IMR-90 (cell line): ENCODE results near the gene DDX24. TPM values are rescaled to one million over a fixed set of nuclear protein-coding genes. Genes with fewer than 3 reads are reported as not detected.

Source experiments
- ATAC-seq: fragments of 200-7000 bp; cut with Tn5 transposase; 2 replicates; pipeline ENCODE4 v1.9.1; 2020; ENCODE audit warnings: low read depth, mild to moderate bottlenecking, moderate library complexity
- BruUV-seq: library from RNA; stranded (reverse); fragments of 400-500 nt; replicated peaks from 2 replicates; lab custom pipeline; 2021; lab: Mats Ljungman, UMichigan
- CTCF ChIA-PET: fragments of 300-600 bp; formaldehyde crosslinking; extraction: SDS; loops from one replicate; lab custom pipeline; 2021; ENCODE audit warnings: antibody characterized with exemption; lab: Yijun Ruan, JAX
- POLR2A ChIA-PET: fragments of 300-600 bp; sonication (Branson Sonifier 250); formaldehyde crosslinking; loops from one replicate; lab custom pipeline; 2022; ENCODE audit warnings: antibody characterized with exemption; ENCODE audit not compliant: unreplicated experiment; lab: Charles Lee
- DNase-seq: peaks from one replicate; pipeline ENCODE4 v3.0.0; 2013
- H2AFZ ChIP-seq: replicated peaks from 2 replicates; pipeline ENCODE3; 2013; ENCODE audit warnings: low read length, mild to moderate bottlenecking; ENCODE audit not compliant: poor library complexity
- H2AK5ac ChIP-seq: 2 replicates; pipeline ENCODE4 v1.6.1; 2013; ENCODE audit warnings: low read depth, low read length, inconsistent platforms
- H2AK9ac ChIP-seq: replicated peaks from 2 replicates; pipeline ENCODE3; 2013; ENCODE audit warnings: mild to moderate bottlenecking, low read depth, low read length, moderate library complexity; ENCODE audit not compliant: poor library complexity
- H2BK120ac ChIP-seq: 2 replicates; pipeline ENCODE4 v1.6.1; 2013; ENCODE audit warnings: low read depth, low read length, inconsistent platforms
- H2BK15ac ChIP-seq: 3 replicates; pipeline ENCODE4 v1.6.1; 2013; ENCODE audit warnings: low read depth, low read length, inconsistent platforms
- H2BK20ac ChIP-seq: 2 replicates; pipeline ENCODE4 v1.6.1; 2013; ENCODE audit warnings: low read depth, mild to moderate bottlenecking, inconsistent platforms, low read length, moderate library complexity
- H2BK5ac ChIP-seq: 2 replicates; pipeline ENCODE4 v1.6.1; 2013; ENCODE audit warnings: mild to moderate bottlenecking, low read depth, low read length, inconsistent platforms; ENCODE audit not compliant: poor library complexity, severe bottlenecking
- H3K14ac ChIP-seq: replicated peaks from 2 replicates; pipeline ENCODE4 v1.6.1; 2013; ENCODE audit warnings: low read depth, low read length, inconsistent platforms
- H3K18ac ChIP-seq: 2 replicates; pipeline ENCODE4 v1.6.1; 2013; ENCODE audit warnings: low read depth, low read length, control low read depth
- H3K23ac ChIP-seq: 2 replicates; pipeline ENCODE4 v1.6.1; 2013; ENCODE audit warnings: low read depth, low read length, inconsistent platforms
- H3K27ac ChIP-seq: 2 replicates; pipeline ENCODE4 v1.5.1; 2013; ENCODE audit warnings: mild to moderate bottlenecking, control low read depth, low read length; ENCODE audit not compliant: insufficient read depth
- H3K27me3 ChIP-seq: 2 replicates; pipeline ENCODE4 v1.6.1; 2013; ENCODE audit warnings: low read length; ENCODE audit not compliant: control insufficient read depth, insufficient read depth
- H3K36me3 ChIP-seq: 2 replicates; pipeline ENCODE4 v1.6.1; 2013; ENCODE audit warnings: low read length, mixed read lengths; ENCODE audit not compliant: control insufficient read depth, insufficient read depth
- H3K4ac ChIP-seq: 2 replicates; pipeline ENCODE4 v1.6.1; 2013; ENCODE audit warnings: low read depth, low read length, inconsistent platforms
- H3K4me1 ChIP-seq: 2 replicates; pipeline ENCODE4 v1.6.1; 2013; ENCODE audit warnings: low read length, mixed read lengths; ENCODE audit not compliant: control insufficient read depth, insufficient read depth
- H3K4me2 ChIP-seq: 2 replicates; pipeline ENCODE4 v1.6.1; 2013; ENCODE audit warnings: low read depth, mild to moderate bottlenecking, control low read depth, low read length, moderate library complexity
- H3K4me3 ChIP-seq: 2 replicates; pipeline ENCODE4 v1.5.1; 2013; ENCODE audit warnings: low read depth, mild to moderate bottlenecking, control low read depth, low read length, moderate library complexity; ENCODE audit not compliant: insufficient read depth
- H3K56ac ChIP-seq: 2 replicates; pipeline ENCODE4 v1.6.1; 2013; ENCODE audit warnings: low read length, inconsistent platforms; ENCODE audit not compliant: insufficient read depth; ENCODE audit errors: extremely low read depth
- H3K79me1 ChIP-seq, 2 experiments: 2 replicates each; pipeline ENCODE4 v1.6.1; 2013; ENCODE audit warnings: low read length in 2 of 2, inconsistent platforms in 1 of 2, low read depth in 1 of 2
- H3K9ac ChIP-seq: 2 replicates; pipeline ENCODE4 v1.6.1; 2013; ENCODE audit warnings: low read depth, low read length, control low read depth
- H3K9me1 ChIP-seq: 2 replicates; pipeline ENCODE4 v1.6.1; 2013; ENCODE audit warnings: low read length, inconsistent platforms; ENCODE audit not compliant: insufficient read depth
- H3K9me3 ChIP-seq: 2 replicates; pipeline ENCODE4 v1.6.1; 2013; ENCODE audit warnings: low read length; ENCODE audit not compliant: control insufficient read depth, insufficient read depth
- H4K20me1 ChIP-seq: 2 replicates; pipeline ENCODE4 v1.6.1; 2013; ENCODE audit warnings: low read length, inconsistent platforms; ENCODE audit not compliant: insufficient read depth
- H4K5ac ChIP-seq: 2 replicates; pipeline ENCODE4 v1.6.1; 2013; ENCODE audit warnings: mild to moderate bottlenecking, low read depth, low read length, control low read depth
- H4K8ac ChIP-seq, 2 experiments: 2 replicates each; pipeline ENCODE4 v1.6.1; 2013; ENCODE audit warnings: low read depth in 2 of 2, low read length in 2 of 2, control low read depth in 1 of 2, inconsistent platforms in 1 of 2
- H4K91ac ChIP-seq: 2 replicates; pipeline ENCODE4 v1.6.1; 2013; ENCODE audit warnings: low read depth, low read length, inconsistent platforms; ENCODE audit not compliant: insufficient read depth
- BHLHE40 ChIP-seq: fragments of 150-350 bp; IDR thresholded peaks from 2 replicates; pipeline ENCODE4 v1.6.1; 2016; ENCODE audit warnings: mild to moderate bottlenecking, low read depth, low read length
- CEBPB ChIP-seq: IDR thresholded peaks from 2 replicates; pipeline ENCODE4 v1.6.1; 2012; ENCODE audit warnings: low read depth, low read length, improper control_type of control experiment
- CHD1 ChIP-seq: IDR thresholded peaks from 2 replicates; pipeline ENCODE4 v1.6.1; 2012; ENCODE audit warnings: low read depth, low read length, improper control_type of control experiment
- ELK1 ChIP-seq: fragments of 150-350 bp; IDR thresholded peaks from 2 replicates; pipeline ENCODE4 v1.6.1; 2016; ENCODE audit warnings: low read depth, mild to moderate bottlenecking, low read length, moderate library complexity, borderline replicate concordance
- FOS ChIP-seq: fragments of 150-350 bp; IDR thresholded peaks from 2 replicates; pipeline ENCODE4 v1.6.1; 2016; ENCODE audit warnings: low read depth, low read length
- MAFK ChIP-seq: IDR thresholded peaks from 2 replicates; pipeline ENCODE4 v1.6.1; 2012; ENCODE audit warnings: low read depth, low read length, improper control_type of control experiment
- MAZ ChIP-seq: IDR thresholded peaks from 2 replicates; pipeline ENCODE4 v1.6.1; 2012; ENCODE audit warnings: low read depth, mild to moderate bottlenecking, low read length, improper control_type of control experiment, moderate library complexity, borderline replicate concordance
- MXI1 ChIP-seq: IDR thresholded peaks from 2 replicates; pipeline ENCODE4 v1.6.1; 2012; ENCODE audit warnings: low read depth, mild to moderate bottlenecking, low read length, moderate library complexity, borderline replicate concordance
- NFE2L2 ChIP-seq: fragments of 150-350 bp; IDR thresholded peaks from 2 replicates; pipeline ENCODE4 v1.6.1; 2016; ENCODE audit warnings: low read depth, mild to moderate bottlenecking, low read length
- POLR2A ChIP-seq: IDR thresholded peaks from 2 replicates; pipeline ENCODE4 v1.6.1; 2012; ENCODE audit warnings: mild to moderate bottlenecking, low read depth, low read length
- RAD21 ChIP-seq: IDR thresholded peaks from 2 replicates; pipeline ENCODE4 v1.6.1; 2012; ENCODE audit warnings: low read length, improper control_type of control experiment
- RCOR1 ChIP-seq: IDR thresholded peaks from 2 replicates; pipeline ENCODE4 v1.6.1; 2012; ENCODE audit warnings: mild to moderate bottlenecking, low read length, improper control_type of control experiment; ENCODE audit not compliant: insufficient replicate concordance
- RFX5 ChIP-seq: IDR thresholded peaks from 2 replicates; pipeline ENCODE4 v1.8.0; 2012; ENCODE audit warnings: low read depth, mild to moderate bottlenecking, low read length, moderate library complexity
- SMC3 ChIP-seq: fragments of 150-350 bp; IDR thresholded peaks from 2 replicates; pipeline ENCODE4 v1.6.1; 2016; ENCODE audit warnings: low read depth, mild to moderate bottlenecking, antibody characterized with exemption, low read length, moderate library complexity
- USF2 ChIP-seq: fragments of 150-350 bp; IDR thresholded peaks from 2 replicates; pipeline ENCODE4 v1.6.1; 2017; ENCODE audit warnings: mild to moderate bottlenecking, antibody characterized with exemption, low read length, low read depth
- WGBS, 2 experiments: methylation state at CpG; one replicate each; pipeline versions ENCODE4 v1.1.5 to v1.1.7; 2013; ENCODE audit warnings: missing lambda C conversion rate in 2 of 2; ENCODE audit not compliant: insufficient read length in 1 of 2; ENCODE audit errors: extremely low coverage in 2 of 2; 5-methylcytosine and 5-hydroxymethylcytosine counted together
- dilution Hi-C: fragments of 300-500 bp; cut with HindIII; formaldehyde crosslinking; loops from one replicate; pipeline ENCODE4 v1.14.3; 2018; ENCODE audit warnings: low sequenced_read_pairs; ENCODE audit not compliant: unreplicated experiment
- in situ Hi-C: fragments of 300-500 bp; cut with MboI; formaldehyde crosslinking; loops from 3 replicates; pipeline ENCODE4 v1.14.3; 2019; ENCODE audit warnings: low sequenced_read_pairs, inconsistent platforms, mixed read lengths
- intact Hi-C: fragments of 100-400 bp; cut with micrococcal nuclease; formaldehyde crosslinking; loops from 2 replicates; pipeline ENCODE4 v1.10.0; 2022
- polyA plus RNA-seq, 3 experiments: library from polyadenylated mRNA; depleted of rRNA; stranded (reverse); fragments of >200 nt; gene quantifications; 2 replicates each; pipeline ENCODE4 v1.2.3, GENCODE V29; 2012; ENCODE audit warnings: low replicate concordance in 1 of 3
- total RNA-seq: library from RNA; depleted of rRNA; stranded (reverse); fragments of >200 nt; gene quantifications from 2 replicates; pipeline ENCODE4 v1.2.3, GENCODE V29; 2012
- TF ChIP-seq, protein P1 (sequence below): conservative IDR thresholded peaks from 2 replicates; pipeline ENCODE4 v1.5.1; 2012; ENCODE audit warnings: mild to moderate bottlenecking, low read depth, low read length, improper control_type of control experiment

Gene DDX24
- total and polyA plus RNA-seq, 2 of the 4 experiments (the other 2 are of a cell fraction): 134 to 155 TPM

DNA sequence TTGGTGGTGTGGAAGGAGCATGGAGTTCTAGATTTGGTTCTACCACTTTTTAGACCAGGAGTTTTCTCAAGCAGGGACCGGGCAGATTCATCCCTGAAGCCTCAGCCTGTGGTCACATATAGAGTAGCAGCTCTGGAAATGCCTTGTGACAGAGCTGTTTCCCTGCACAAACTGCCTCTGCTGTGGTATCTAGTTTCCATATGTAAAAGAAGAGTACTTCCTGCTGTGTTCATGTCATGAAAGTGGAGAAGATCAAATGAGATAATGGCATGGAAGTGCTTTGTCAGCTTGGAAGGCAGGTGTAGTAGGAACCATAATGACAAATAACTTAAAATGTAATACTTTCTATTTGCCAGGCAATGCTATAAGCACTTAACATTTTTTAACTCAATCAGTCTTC lies 28.8 kb downstream of the DDX24 start:
- Histone ChIP-seq H3K4me3 (no peak overlapping the region), H4K20me1 (0 out of 2 replicates have a peak, but pooled peaks cover 4% of the 10 kb centered on the region), H4K5ac (no peak overlapping the region), H3K23ac (no peak overlapping the region), H4K91ac (no peak overlapping the region), H3K27ac (no peak overlapping the region), H2AFZ (no peak overlapping the region), H3K9ac (no peak overlapping the region), H3K9me1 (no peaks in the 10 kb centered on the region), H2BK20ac (no peak overlapping the region), H3K4me2 (no peak overlapping the region), H2BK120ac (no peak overlapping the region), H3K36me3 (peaks cover 77% of the 10 kb centered on the region), H4K8ac (no peak overlapping the region), H2BK15ac (no peak overlapping the region), H3K4ac (no peak overlapping the region), H2AK9ac (no peak overlapping the region), H3K4me1 (no peaks in the 10 kb centered on the region), H2BK5ac (no peak overlapping the region), H2AK5ac (no peak overlapping the region), H3K79me1 (peaks cover 13 to 18% of the 10 kb centered on the region in 2 experiments; a peak in 3 of 4 replicates), H3K18ac (no peak overlapping the region), H3K9me3 (no peaks in the 10 kb centered on the region), H3K27me3 (no peaks in the 10 kb centered on the region), H3K14ac (no peak overlapping the region), H3K56ac (no peak overlapping the region)
- in situ Hi-C loops (no loop called here), intact Hi-C loops (no loop called here), dilution Hi-C loops (no loop called here)
- DNase-seq: no peak
- no TSS peak for BruUV-seq
- POLR2A ChIA-PET: no interaction called here
- ATAC-seq: no peak
- WGBS, 2 experiments: no CpG with 5 or more reads among the region's 1 CpG
- CTCF ChIA-PET: interaction anchor here (1.3 to 5.3 kb wide), 2 partner anchors 16 to 84 kb away, joined by 4 to 35 read pairs; no protein-coding TSS in a partner anchor
- TF ChIP-seq CEBPB (no peak), FOS (no peak), ELK1 (no peak), RAD21 (no peak), POLR2A (no peak), BHLHE40 (no peak), USF2 (no peak), RCOR1 (no peak), SMC3 (no peak), CHD1 (no peak), RFX5 (no peak), NFE2L2 (no peak), MAFK (no peak), MAZ (no peak), MXI1 (no peak)
- TF ChIP-seq, protein P1, sequence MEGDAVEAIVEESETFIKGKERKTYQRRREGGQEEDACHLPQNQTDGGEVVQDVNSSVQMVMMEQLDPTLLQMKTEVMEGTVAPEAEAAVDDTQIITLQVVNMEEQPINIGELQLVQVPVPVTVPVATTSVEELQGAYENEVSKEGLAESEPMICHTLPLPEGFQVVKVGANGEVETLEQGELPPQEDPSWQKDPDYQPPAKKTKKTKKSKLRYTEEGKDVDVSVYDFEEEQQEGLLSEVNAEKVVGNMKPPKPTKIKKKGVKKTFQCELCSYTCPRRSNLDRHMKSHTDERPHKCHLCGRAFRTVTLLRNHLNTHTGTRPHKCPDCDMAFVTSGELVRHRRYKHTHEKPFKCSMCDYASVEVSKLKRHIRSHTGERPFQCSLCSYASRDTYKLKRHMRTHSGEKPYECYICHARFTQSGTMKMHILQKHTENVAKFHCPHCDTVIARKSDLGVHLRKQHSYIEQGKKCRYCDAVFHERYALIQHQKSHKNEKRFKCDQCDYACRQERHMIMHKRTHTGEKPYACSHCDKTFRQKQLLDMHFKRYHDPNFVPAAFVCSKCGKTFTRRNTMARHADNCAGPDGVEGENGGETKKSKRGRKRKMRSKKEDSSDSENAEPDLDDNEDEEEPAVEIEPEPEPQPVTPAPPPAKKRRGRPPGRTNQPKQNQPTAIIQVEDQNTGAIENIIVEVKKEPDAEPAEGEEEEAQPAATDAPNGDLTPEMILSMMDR: no peak
